Dendritic cell treated with granulocyte-macrophage colony-stimulating factor and Interleukin-4, amounts not matched to agents 40 ng/mL and 50 ng/mL, for 4 days (primary cell): ENCODE data around the gene FAM163B.

Experiments used
- H3K27ac Mint-ChIP-seq: one replicate; pipeline ENCODE4 v1.8.0; 2022; ENCODE audit warnings: mild to moderate bottlenecking, mixed read lengths
- H3K27me3 Mint-ChIP-seq: one replicate; pipeline ENCODE4 v1.8.0; 2022; ENCODE audit warnings: mild to moderate bottlenecking, mixed read lengths
- H3K36me3 Mint-ChIP-seq: one replicate; pipeline ENCODE4 v1.8.0; 2022; ENCODE audit warnings: low read depth, mixed read lengths
- H3K4me1 Mint-ChIP-seq: one replicate; pipeline ENCODE4 v1.8.0; 2022; ENCODE audit warnings: low read depth, mixed read lengths
- H3K4me3 Mint-ChIP-seq: one replicate; pipeline ENCODE4 v1.8.0; 2022; ENCODE audit warnings: mild to moderate bottlenecking, moderate library complexity, mixed read lengths
- H3K9me3 Mint-ChIP-seq: one replicate; pipeline ENCODE4 v1.8.0; 2022; ENCODE audit warnings: mixed read lengths
- intact Hi-C: fragments of 100-400 bp; cut with micrococcal nuclease; formaldehyde crosslinking; loops from one replicate; pipeline ENCODE4 v1.15.0; 2022

Gene FAM163B

GRCh38 chr9:133533857-133534256 is 75.3 kb downstream of the FAM163B start:
- intact Hi-C loops = loop anchor here (2.0 to 10.0 kb wide), 2 partner anchors 193 to 461 kb away; partner anchors contain the start of gene VAV2
- no peaks in the 10 kb centered on the region for H3K9me3 Mint-ChIP-seq
- peaks cover 8% of the 10 kb centered on the region for H3K4me1 Mint-ChIP-seq
- H3K27me3 Mint-ChIP-seq = peaks cover 68% of the 10 kb centered on the region
- no peaks in the 10 kb centered on the region for H3K36me3 Mint-ChIP-seq
- H3K27ac Mint-ChIP-seq = no peak overlapping the region
- no peak overlapping the region for H3K4me3 Mint-ChIP-seq

GRCh38 chr9:133532937-133533668 is 76.1 kb downstream of the FAM163B start:
- Mint-ChIP-seq H3K36me3 (no peaks in the 10 kb centered on the region), H3K27ac (no peak overlapping the region), H3K27me3 (peaks cover 61% of the 10 kb centered on the region), H3K4me1 (peaks cover 5% of the 10 kb centered on the region), H3K4me3 (no peak overlapping the region), H3K9me3 (no peaks in the 10 kb centered on the region)
- intact Hi-C loops = loop anchor here (2.0 to 10.0 kb wide), 2 partner anchors 194 to 462 kb away; partner anchors contain the start of gene VAV2

GRCh38 chr9:133531293-133531692 is 77.9 kb downstream of the FAM163B start:
- Mint-ChIP-seq H3K4me1 (peaks cover 5% of the 10 kb centered on the region), H3K27ac (no peak overlapping the region), H3K9me3 (no peaks in the 10 kb centered on the region), H3K36me3 (no peaks in the 10 kb centered on the region), H3K27me3 (peaks cover 57% of the 10 kb centered on the region), H3K4me3 (no peak overlapping the region)
- intact Hi-C loops = loop anchor here (10.0 kb wide), 1 partner anchor 464 kb away; the partner anchor contains the start of gene VAV2

- intact Hi-C loops = loop anchor here (10.0 kb wide), 1 partner anchor 465 kb away; the partner anchor contains the start of gene VAV2
- H3K27me3 Mint-ChIP-seq = peaks cover 45% of the 10 kb centered on the region
Observed at GRCh38 chr9:133529874-133530273, 79.3 kb downstream of the FAM163B start.

GRCh38 chr9:133529457-133529856 is 79.7 kb downstream of the FAM163B start:
- H3K27ac Mint-ChIP-seq = no peak overlapping the region
- no peaks in the 10 kb centered on the region for H3K9me3 Mint-ChIP-seq

More at GRCh38 chr9:133529874-133530273, 79.3 kb downstream of the FAM163B start:
- Mint-ChIP-seq H3K27ac (no peak overlapping the region), H3K36me3 (no peaks in the 10 kb centered on the region), H3K4me3 (no peak overlapping the region), H3K4me1 (peaks cover 5% of the 10 kb centered on the region), H3K9me3 (no peaks in the 10 kb centered on the region)

GRCh38 chr9:133528876-133529241 is 80.3 kb downstream of the FAM163B start:
- Mint-ChIP-seq H3K27me3 (peaks cover 37% of the 10 kb centered on the region), H3K36me3 (no peaks in the 10 kb centered on the region), H3K4me1 (peaks cover 5% of the 10 kb centered on the region), H3K9me3 (no peaks in the 10 kb centered on the region), H3K4me3 (no peak overlapping the region), H3K27ac (no peak overlapping the region)
- intact Hi-C loops = no loop called here

More at GRCh38 chr9:133529457-133529856, 79.7 kb downstream of the FAM163B start:
- peaks cover 42% of the 10 kb centered on the region for H3K27me3 Mint-ChIP-seq
- no peak overlapping the region for H3K4me3 Mint-ChIP-seq
- H3K36me3 Mint-ChIP-seq = no peaks in the 10 kb centered on the region
- peaks cover 5% of the 10 kb centered on the region for H3K4me1 Mint-ChIP-seq
- intact Hi-C loops = no loop called here

- Mint-ChIP-seq H3K27me3 (peaks cover 31% of the 10 kb centered on the region), H3K9me3 (no peaks in the 10 kb centered on the region), H3K4me3 (no peak overlapping the region), H3K27ac (no peak overlapping the region), H3K4me1 (peaks cover 5% of the 10 kb centered on the region), H3K36me3 (no peaks in the 10 kb centered on the region)
- intact Hi-C loops = no loop called here
Observed at GRCh38 chr9:133528001-133528875, 81.0 kb downstream of the FAM163B start.

- H3K4me3 Mint-ChIP-seq = no peak overlapping the region
Observed at GRCh38 chr9:133527444-133527920, 81.7 kb downstream of the FAM163B start.

More at GRCh38 chr9:133527444-133527920, 81.7 kb downstream of the FAM163B start:
- Mint-ChIP-seq H3K4me1 (no peaks in the 10 kb centered on the region), H3K27ac (no peak overlapping the region), H3K9me3 (no peaks in the 10 kb centered on the region), H3K27me3 (peaks cover 23% of the 10 kb centered on the region), H3K36me3 (no peaks in the 10 kb centered on the region)
- intact Hi-C loops = no loop called here
